Medulla oblongata (tissue), 1 donor: Measurements from ENCODE around the gene FGF22.

Source experiments
- DNase-seq: peaks from one replicate; pipeline ENCODE4 v3.0.0-alpha.2; 2015; ENCODE audit errors: extremely low spot score

FGF22 gene

GRCh38 chr19:679418-680286, 40.0 kb downstream of the FGF22 start:
- peak; percentile 68 for DNase-seq

DNA sequence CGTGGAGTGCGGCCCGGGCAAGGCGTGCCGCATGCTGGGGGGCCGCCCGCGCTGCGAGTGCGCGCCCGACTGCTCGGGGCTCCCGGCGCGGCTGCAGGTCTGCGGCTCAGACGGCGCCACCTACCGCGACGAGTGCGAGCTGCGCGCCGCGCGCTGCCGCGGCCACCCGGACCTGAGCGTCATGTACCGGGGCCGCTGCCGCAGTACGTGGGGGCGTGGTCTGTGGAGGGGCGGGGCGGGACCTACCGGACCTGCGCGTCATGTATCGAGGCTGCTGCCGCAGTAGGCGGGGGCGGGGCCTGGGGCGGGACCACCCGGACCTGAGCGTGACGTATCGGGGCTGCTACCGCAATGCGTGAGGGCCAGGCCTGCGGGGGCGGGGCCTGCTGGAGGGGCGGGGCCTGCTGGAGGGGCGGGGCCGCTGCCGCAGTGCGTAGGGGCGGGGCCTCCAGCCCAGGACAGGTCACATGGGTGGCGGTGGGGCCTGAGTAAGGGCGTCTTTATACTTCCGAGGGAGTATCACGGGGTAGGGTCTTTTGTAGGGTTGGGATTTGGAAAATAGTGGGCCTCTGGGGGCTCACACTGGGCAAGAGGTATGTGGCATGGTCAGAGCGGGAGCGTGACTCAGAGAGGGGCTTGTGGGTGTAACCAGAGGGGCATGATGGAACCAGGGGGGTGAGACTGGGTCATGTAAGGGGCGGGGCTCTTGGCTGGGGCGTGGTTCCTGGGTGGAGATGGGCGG, 40.8 kb downstream of the FGF22 start:
- DNase-seq: peak; percentile 98

DNA sequence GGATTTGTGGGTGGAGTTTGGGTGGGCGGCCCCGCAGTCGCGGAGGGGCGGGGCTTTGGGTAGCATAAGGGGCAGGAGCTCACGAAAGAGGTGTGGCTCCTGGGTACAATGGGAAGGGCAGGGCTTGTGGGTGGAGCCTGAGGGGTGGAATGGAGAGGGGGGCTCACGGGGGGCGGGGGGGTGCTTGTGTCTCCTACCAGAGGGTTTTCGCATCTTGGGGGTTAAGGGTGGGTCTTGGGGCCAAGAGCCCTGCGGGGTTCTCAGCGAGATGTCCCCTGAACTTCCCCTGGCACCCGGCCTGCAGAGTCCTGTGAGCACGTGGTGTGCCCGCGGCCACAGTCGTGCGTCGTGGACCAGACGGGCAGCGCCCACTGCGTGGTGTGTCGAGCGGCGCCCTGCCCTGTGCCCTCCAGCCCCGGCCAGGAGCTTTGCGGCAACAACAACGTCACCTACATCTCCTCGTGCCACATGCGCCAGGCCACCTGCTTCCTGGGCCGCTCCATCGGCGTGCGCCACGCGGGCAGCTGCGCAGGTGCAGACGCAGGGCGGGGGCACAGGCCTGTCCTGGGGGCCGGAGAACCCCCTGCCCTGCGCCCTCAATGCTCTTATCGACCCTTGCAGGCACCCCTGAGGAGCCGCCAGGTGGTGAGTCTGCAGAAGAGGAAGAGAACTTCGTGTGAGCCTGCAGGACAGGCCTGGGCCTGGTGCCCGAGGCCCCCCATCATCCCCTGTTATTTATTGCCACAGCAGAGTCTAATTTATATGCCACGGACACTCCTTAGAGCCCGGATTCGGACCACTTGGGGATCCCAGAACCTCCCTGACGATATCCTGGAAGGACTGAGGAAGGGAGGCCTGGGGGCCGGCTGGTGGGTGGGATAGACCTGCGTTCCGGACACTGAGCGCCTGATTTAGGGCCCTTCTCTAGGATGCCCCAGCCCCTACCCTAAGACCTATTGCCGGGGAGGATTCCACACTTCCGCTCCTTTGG, 41.6 kb downstream of the FGF22 start:
- no peak for DNase-seq

DNA sequence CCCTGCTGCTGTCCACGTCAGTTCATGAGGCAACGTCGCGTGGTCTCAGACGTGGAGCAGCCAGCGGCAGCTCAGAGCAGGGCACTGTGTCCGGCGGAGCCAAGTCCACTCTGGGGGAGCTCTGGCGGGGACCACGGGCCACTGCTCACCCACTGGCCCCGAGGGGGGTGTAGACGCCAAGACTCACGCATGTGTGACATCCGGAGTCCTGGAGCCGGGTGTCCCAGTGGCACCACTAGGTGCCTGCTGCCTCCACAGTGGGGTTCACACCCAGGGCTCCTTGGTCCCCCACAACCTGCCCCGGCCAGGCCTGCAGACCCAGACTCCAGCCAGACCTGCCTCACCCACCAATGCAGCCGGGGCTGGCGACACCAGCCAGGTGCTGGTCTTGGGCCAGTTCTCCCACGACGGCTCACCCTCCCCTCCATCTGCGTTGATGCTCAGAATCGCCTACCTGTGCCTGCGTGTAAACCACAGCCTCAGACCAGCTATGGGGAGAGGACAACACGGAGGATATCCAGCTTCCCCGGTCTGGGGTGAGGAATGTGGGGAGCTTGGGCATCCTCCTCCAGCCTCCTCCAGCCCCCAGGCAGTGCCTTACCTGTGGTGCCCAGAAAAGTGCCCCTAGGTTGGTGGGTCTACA, 43.1 kb downstream of the FGF22 start:
- no peak for DNase-seq

GRCh38 chr19:685454-685931, 45.8 kb downstream of the FGF22 start:
- no peak for DNase-seq

GRCh38 chr19:686589-687297, 47.1 kb downstream of the FGF22 start:
- no peak for DNase-seq

- DNase-seq: no peak
Measured at GRCh38 chr19:687569-688166, 48.0 kb downstream of the FGF22 start.

- DNase-seq: no peak
Measured at GRCh38 chr19:688214-688613, 48.5 kb downstream of the FGF22 start.

DNA sequence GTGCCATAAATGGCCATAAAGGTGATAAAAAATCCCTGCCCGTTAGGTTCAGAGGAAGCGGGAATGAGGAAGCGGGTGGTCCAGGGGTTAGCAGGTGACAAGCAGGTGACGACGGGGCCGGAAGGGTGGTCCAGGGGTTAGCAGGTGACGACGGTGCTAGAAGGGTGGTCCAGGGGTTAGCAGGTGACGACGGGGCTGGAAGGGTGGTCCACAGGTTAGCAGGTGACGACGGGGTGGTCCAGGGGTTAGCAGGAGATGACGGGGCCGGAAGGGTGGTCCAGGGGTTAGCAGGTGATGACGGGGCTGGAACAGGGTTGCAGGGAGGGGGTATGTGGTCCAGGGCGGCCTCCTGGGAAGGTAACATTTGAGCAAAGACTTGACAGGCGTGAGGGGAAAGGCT, 49.3 kb downstream of the FGF22 start:
- DNase-seq: no peak

DNA sequence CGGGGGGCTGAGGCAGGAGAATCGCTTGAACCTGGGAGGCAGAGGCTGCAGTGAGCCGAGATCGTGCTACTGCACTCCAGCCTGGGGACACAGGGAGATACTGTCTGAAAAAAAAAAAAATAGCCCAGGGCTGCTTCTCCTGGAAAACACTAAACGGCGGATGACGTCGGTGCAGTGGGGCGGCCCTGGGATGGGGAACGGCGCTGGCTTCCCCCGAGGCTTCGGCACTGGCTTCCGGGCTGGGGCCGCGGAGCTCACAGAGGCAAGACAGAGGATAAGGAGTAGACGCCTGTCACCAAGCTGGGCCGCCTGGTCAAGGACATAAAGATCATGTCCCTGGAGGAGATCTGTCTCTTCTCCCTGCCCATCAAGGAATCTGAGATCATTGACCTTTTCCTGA, 50.5 kb downstream of the FGF22 start:
- DNase-seq: no peak
